Testis (tissue), 2 donors: ENCODE data around the gene LMO2.

ENCODE experiments used
- CTCF ChIP-seq, 3 experiments: fragments of 450-650 bp in 2 of 3; fragments of 200-600 bp in 1 of 3; sonication (generic) in 1 of 3; IDR thresholded peaks; one replicate each; pipeline ENCODE4 v1.5.1; 2016 to 2019; ENCODE audit warnings: antibody characterized with exemption in 3 of 3, mild to moderate bottlenecking in 2 of 3, moderate library complexity in 1 of 3
- POLR2A ChIP-seq: fragments of 450-650 bp; IDR thresholded peaks from one replicate; pipeline ENCODE4 v1.6.1; 2017; ENCODE audit warnings: antibody characterized with exemption, mild to moderate bottlenecking, moderate library complexity

- TF ChIP-seq CTCF (IDR thresholded peaks at IDR 0.05) (no peak), POLR2A (no peak)
Observed at GRCh38 chr11:33866936-33867335, 24.9 kb downstream of the LMO2 start.
